GM19351 (cell line): ENCODE results near the gene MAD1L1.

ENCODE experiments used
- ATAC-seq: cut with Tn5 transposase; IDR thresholded peaks from one replicate; pipeline ENCODE4 v1.9.1; 2021; ENCODE audit warnings: mild to moderate bottlenecking, moderate library complexity; ENCODE audit not compliant: unreplicated experiment

Gene MAD1L1

DNA sequence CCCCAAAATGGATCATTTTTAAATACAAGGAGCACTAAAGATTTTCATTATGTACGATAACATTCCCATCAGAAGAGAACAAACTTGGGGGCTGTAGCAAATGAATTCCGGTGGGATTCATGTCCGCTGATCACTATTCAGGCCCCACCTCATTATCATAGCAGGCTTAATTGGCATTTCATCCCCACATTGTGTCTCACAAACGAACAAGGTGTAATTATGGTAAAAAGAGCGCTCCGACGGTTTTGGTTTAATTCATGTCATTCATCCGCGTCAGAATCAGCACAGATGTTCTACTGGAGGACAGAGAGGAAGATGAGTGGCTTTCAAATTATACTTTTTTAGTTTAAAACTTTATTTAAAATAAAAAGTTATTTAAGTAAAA, 124.7 kb downstream of the MAD1L1 start:
- no peak for ATAC-seq

- ATAC-seq: no peak
Measured at GRCh38 chr7:2107386-2108070, 125.2 kb downstream of the MAD1L1 start.

DNA sequence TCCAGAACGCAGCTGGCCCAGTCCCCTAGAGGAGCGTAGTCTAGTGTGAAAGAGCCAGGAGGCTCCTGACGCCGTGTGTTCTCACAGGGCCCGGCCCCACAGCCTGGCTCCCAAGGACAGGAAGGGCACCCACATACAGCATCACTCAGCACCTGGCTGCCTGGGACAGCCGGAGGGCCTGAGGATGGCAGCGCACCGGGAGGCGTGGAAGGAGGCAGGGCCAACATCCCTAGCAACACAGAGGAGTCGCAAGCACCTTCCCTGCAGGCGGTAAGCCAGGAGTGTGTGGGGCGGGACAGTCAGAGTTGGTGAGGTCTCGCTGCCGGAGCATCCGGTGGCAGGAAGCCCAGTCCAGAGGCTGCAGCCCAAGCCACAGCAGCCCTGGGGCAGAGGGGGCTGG, 125.8 kb downstream of the MAD1L1 start:
- no peak for ATAC-seq

GRCh38 chr7:2106440-2106839, 126.3 kb downstream of the MAD1L1 start:
- ATAC-seq: no peak

DNA sequence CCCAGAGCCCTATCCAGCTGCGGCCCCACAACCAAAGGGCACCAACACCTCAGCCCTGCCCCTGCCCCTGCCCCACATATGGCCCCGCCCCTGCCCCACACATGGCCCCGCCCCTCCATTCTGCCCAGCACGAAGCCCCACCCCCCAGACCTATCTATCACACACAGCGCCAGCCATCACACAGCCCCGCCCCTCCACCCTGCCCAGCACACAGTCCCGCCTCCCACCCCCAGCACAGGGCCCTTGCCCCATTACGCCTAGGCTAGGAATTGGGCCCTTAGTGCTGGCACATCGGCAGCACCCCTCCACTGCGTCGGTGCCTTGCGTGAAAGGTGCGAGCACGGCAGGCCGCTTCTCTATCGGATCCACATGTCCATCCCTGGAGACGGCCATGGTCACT, 126.8 kb downstream of the MAD1L1 start:
- ATAC-seq: no peak

GRCh38 chr7:2105280-2105679, 127.5 kb downstream of the MAD1L1 start:
- ATAC-seq: no peak

DNA sequence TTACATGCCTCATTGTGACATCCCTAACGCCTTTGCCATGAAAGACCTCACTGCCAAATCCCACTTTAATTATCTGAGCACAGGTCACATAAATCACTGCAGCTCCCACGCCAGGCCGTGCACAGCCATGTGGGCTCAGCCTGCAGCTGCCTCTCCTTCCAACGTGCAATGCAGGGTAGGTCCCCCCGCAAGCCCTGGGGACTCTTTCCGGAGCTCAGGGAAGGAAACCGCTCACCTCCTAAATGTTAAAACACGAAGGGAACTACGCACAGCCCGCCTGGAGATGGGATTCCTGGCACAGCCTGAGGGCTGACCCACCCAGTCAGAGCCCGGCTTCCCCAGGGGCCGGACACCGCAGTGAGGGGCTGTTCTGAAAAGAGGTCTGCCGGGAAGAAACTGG, 128.0 kb downstream of the MAD1L1 start:
- ATAC-seq: no peak

- peak; percentile 50 for ATAC-seq
Measured at GRCh38 chr7:2104107-2104710, 128.5 kb downstream of the MAD1L1 start.

GRCh38 chr7:2103071-2103898, 129.5 kb downstream of the MAD1L1 start:
- ATAC-seq: no peak

- no peak for ATAC-seq
Measured at GRCh38 chr7:2102375-2102723, 130.4 kb downstream of the MAD1L1 start.

DNA sequence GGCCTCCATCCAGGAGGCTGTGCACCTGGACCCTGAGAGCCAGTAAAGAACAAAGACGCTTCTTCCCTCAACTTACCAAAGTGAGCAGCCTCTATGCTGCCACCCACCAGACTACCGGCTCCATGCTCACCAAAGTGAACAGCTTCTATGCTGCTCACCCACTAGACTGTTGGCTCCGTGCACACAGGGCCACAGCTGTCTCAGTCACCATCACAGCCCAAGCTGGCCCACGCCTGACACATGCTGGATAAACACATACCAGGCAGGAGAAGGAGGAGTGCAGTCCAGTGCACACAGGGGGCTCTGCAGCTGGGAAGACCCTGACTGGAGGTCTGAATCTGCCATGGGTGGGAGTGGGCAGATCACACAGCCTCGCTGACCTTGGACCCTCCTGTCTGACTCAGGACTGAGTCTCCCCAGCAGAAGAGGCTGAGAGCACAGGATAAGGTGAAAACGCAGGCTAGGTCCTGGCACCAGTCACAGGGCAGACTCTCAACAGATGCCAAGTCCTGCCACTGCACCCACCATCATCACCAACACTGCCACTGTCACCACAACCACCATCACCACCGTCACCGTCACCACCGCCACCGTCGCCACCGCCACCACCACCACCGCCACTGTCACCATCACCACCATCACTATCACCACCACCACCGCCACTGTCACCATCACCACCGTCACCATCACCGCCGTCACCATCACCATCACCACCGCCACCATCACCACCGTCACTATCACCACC, 130.9 kb downstream of the MAD1L1 start:
- no peak for ATAC-seq

DNA sequence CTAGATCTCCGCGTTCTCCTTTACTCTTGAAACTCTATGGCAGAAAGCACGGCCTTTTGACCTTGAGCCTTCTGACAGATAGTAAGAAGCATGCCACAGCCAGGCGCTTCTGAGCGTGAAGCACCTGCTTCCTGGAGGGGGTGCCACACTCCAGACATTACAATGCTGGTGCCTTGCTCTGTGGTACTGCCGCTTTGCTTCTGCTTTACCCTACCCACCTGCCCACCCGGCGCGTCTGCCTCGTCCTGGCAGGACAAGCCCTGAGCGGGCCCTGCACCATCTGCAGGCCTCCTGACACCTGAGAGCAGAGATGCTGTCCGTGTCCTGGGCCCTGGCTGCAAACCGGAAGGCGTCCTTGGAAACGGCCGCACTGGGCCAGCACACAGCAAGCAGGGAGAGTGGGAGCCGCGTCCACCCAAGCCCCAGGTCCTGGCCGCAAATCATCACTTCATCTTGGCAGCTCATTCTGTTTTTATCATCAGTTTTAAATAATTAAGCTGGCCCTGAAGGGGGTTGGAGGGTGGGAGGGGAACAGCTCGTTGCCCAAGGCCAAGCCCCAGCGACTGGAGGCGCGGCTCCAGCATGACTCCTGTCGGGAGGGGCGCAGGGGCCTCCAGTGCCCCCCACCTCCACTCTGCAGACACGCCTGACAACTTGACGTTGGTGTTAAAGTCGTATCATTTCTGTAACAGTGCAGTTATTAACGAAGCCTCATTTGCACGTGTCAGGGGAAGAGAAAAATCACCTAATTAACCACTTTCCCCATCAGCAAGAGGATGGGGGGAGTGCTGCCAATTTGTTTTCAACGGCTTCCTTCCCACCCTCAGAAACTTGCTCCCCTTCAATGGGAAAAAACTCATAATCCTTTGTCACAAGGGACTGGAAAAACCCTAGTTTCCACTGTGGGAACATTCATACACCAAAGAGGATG, 132.2 kb downstream of the MAD1L1 start:
- ATAC-seq: peak; percentile 64

DNA sequence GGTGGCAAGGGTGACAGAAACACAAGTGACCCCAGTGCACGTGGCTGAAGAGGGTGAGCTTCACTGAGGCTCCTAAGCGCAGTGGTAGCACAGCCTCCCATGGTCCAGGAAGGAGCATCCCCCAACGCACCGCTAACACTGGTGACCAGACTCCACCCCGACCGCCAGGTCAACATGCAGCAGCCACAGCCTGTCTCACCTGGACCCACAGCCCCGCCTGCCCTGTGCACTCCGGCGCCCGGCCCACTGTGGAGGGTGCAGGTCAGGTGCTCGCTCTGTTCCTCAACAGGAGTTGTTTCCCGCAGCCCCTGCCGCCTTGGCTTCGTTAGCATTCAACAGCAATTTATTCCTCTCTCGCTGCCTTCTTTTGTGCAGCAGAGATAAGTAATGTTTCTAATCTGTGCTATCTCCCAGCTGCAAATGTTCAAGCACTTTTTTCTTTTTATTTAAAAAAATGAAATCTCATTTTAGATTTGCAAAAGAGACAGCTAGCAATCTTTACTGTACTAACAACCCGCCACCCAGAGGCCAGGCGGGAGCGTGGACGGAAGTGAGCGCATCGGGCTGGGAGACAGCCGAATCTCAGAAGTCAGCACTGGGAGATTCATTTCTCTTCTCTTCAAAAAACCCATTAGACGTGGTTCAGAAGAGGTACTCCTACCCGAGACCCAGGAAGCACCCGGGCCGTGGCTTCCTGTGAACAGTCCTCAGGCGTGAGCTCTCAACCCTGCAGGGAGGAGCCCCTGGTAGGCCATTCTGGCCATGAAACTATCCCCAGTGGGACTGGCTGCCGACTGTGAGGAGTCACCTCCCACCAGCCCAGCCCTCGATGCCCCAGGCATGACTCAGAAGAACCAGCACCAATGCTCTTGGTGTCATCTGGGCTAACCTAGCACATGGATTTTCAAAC, 133.4 kb downstream of the MAD1L1 start:
- peak; percentile 32 for ATAC-seq

DNA sequence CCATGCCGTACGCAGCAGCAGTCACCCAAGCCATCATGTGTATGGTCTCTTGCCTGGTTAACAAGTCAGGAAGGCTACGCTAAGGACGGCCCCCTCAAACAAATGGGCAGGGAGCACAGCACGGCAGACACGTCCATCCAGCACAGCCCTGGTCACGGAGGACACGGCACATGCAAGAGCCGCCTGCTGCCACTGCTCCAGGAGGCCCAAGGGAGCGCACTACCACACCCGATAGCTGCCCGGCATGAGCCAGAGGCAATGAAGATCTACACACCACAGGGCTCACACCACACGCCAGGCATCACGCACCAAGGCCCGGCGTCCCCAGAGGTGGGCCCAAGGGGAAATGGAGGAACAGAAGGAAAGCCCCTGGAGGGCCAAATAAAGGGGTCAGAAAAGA, 134.2 kb downstream of the MAD1L1 start:
- no peak for ATAC-seq

DNA sequence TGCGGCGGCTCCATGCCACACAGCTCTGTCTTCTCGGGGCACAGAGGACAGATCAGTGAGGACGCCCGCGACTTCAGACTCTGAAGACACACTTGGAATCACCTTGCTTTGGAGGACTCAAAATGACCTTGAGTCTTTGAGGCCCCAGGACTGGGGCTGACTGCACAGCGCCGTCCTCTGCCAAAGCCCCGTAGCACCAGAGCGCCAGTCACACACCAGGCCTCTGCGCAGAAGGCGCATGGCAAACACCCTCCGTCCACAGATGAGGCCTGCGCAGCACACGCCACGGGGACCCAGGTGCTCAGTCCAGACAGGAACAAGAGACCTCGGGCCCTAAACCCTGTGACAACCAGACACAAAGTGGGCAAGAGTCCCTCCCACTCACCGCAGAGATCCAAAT, 134.7 kb downstream of the MAD1L1 start:
- ATAC-seq: no peak

GRCh38 chr7:2097492-2097891, 135.3 kb downstream of the MAD1L1 start:
- no peak for ATAC-seq

GRCh38 chr7:2096692-2097387, 135.9 kb downstream of the MAD1L1 start:
- ATAC-seq: no peak

GRCh38 chr7:2095436-2095835, 137.3 kb downstream of the MAD1L1 start:
- ATAC-seq: no peak
